UCSD-AML1 (cell line): ENCODE data around the gene PLEKHG5.

Experiments used
- DNase-seq: peaks from one replicate; lab custom pipeline; 2025; ENCODE audit not compliant: unreplicated experiment; lab: John Stamatoyannopoulos, UW

Gene PLEKHG5

GRCh38 chr1:6491480-6491962 lies at the start of gene PLEKHG5:
Gene PLEKHG5, minus strand, starts transcription at chr1:6491667. Its CDS starts 14,096 bp downstream, at chr1:6477571.
- DNase-seq = no peak

GRCh38 chr1:6538956-6539355 lies 47.5 kb upstream of the PLEKHG5 start:
- no peak for DNase-seq

GRCh38 chr1:6536291-6536690 lies 44.8 kb upstream of the PLEKHG5 start:
- DNase-seq = no peak

GRCh38 chr1:6535214-6535613 lies 43.7 kb upstream of the PLEKHG5 start:
- no peak for DNase-seq

- no peak for DNase-seq
Observed at GRCh38 chr1:6534248-6534822, 42.9 kb upstream of the PLEKHG5 start.

GRCh38 chr1:6531996-6532395 lies 40.5 kb upstream of the PLEKHG5 start:
- no peak for DNase-seq

- DNase-seq = no peak
Observed at GRCh38 chr1:6530504-6531160, 39.2 kb upstream of the PLEKHG5 start.

- no peak for DNase-seq
Observed at GRCh38 chr1:6528492-6528891, 37.0 kb upstream of the PLEKHG5 start.

- DNase-seq = no peak
Observed at GRCh38 chr1:6526316-6526715, 34.8 kb upstream of the PLEKHG5 start.

- no peak for DNase-seq
Observed at GRCh38 chr1:6523566-6523965, 32.1 kb upstream of the PLEKHG5 start.

GRCh38 chr1:6521536-6521935 lies 30.1 kb upstream of the PLEKHG5 start:
- no peak for DNase-seq

- DNase-seq = no peak
Observed at GRCh38 chr1:6519935-6520671, 28.6 kb upstream of the PLEKHG5 start.

- no peak for DNase-seq
Observed at GRCh38 chr1:6519491-6519934, 28.0 kb upstream of the PLEKHG5 start.

- DNase-seq = no peak
Observed at GRCh38 chr1:6517435-6517851, 26.0 kb upstream of the PLEKHG5 start.

GRCh38 chr1:6515771-6516170 lies 24.3 kb upstream of the PLEKHG5 start:
- DNase-seq = no peak

- DNase-seq = no peak
Observed at GRCh38 chr1:6513320-6513801, 21.9 kb upstream of the PLEKHG5 start.

- no peak for DNase-seq
Observed at GRCh38 chr1:6512908-6513280, 21.4 kb upstream of the PLEKHG5 start.

- no peak for DNase-seq
Observed at GRCh38 chr1:6512245-6512907, 20.9 kb upstream of the PLEKHG5 start.

- DNase-seq = no peak
Observed at GRCh38 chr1:6511561-6512244, 20.2 kb upstream of the PLEKHG5 start.

GRCh38 chr1:6511056-6511455 lies 19.6 kb upstream of the PLEKHG5 start:
- no peak for DNase-seq

GRCh38 chr1:6510493-6510892 lies 19.0 kb upstream of the PLEKHG5 start:
- no peak for DNase-seq
